Myocyte (in vitro differentiated cells): Measurements from ENCODE around the gene EDRF1. TPM values are rescaled to one million over a fixed set of nuclear protein-coding genes. Genes with fewer than 3 reads are reported as not detected.
"Not testable (repeated sequence)": the region's sequence is repeated elsewhere in the genome, so short reads cannot be mapped to it uniquely, and the experiment has no call there.

ENCODE experiments used
- DNase-seq: peaks from one replicate; pipeline ENCODE4 v3.0.0-alpha.2; 2012; ENCODE audit warnings: low read depth
- polyA plus RNA-seq: library from polyadenylated mRNA; unstranded; fragments of >200 nt; gene quantifications from one replicate; pipeline ENCODE4 v1.2.1, GENCODE V29; 2012; ENCODE audit warnings: missing spikeins
- total RNA-seq: library from RNA; depleted of rRNA; stranded (reverse); fragments of >200 nt; gene quantifications from 2 replicates; pipeline ENCODE4 v1.2.3, GENCODE V29; 2014

EDRF1 gene
- total RNA-seq, result 17.3 and 20.7 TPM in 2 replicates
- 7.4 TPM for polyA plus RNA-seq

- peak; percentile 99 for DNase-seq
These were observed at the start of gene EDRF1 for GRCh38 chr10:125719173-125720001. Gene EDRF1, plus strand, starts transcription at chr10:125719709. Its CDS starts 99 bp downstream, at chr10:125719808.

- no peak for DNase-seq
These were observed 46.6 kb upstream of the EDRF1 start for GRCh38 chr10:125672884-125673283.

GRCh38 chr10:125679436-125679835 lies 40.1 kb upstream of the EDRF1 start:
- DNase-seq, result no peak

- DNase-seq, result no peak
These were observed 36.4 kb upstream of the EDRF1 start, which contains the start of gene TEX36 for GRCh38 chr10:125683063-125683462. Gene TEX36, minus strand, starts transcription at chr10:125683163. Its CDS starts 174 bp downstream, at chr10:125682989.

GRCh38 chr10:125683821-125684220 lies 35.7 kb upstream of the EDRF1 start:
- DNase-seq, result no peak

- peak; percentile 11 for DNase-seq
These were observed 34.9 kb upstream of the EDRF1 start for GRCh38 chr10:125684581-125684980.

- no peak for DNase-seq
These were observed 31.9 kb upstream of the EDRF1 start for GRCh38 chr10:125687507-125688185.

- no peak for DNase-seq
These were observed 29.4 kb upstream of the EDRF1 start for GRCh38 chr10:125689955-125690569.

- no peak for DNase-seq
These were observed 28.1 kb upstream of the EDRF1 start for GRCh38 chr10:125691160-125691981.

GRCh38 chr10:125692196-125692595 lies 27.3 kb upstream of the EDRF1 start:
- DNase-seq, result no peak

- no peak for DNase-seq
These were observed 26.6 kb upstream of the EDRF1 start for GRCh38 chr10:125692601-125693523.

GRCh38 chr10:125693524-125693847 lies 26.0 kb upstream of the EDRF1 start:
- DNase-seq, result no peak

- DNase-seq, result no peak
These were observed 24.6 kb upstream of the EDRF1 start for GRCh38 chr10:125694883-125695282.

GRCh38 chr10:125696884-125697283 lies 22.6 kb upstream of the EDRF1 start:
- not testable (repeated sequence) for DNase-seq

GRCh38 chr10:125698481-125698998 lies 21.0 kb upstream of the EDRF1 start:
- DNase-seq, result no peak

- no peak for DNase-seq
These were observed 19.9 kb upstream of the EDRF1 start for GRCh38 chr10:125699562-125700143.

GRCh38 chr10:125700355-125700911 lies 19.1 kb upstream of the EDRF1 start:
- DNase-seq, result no peak

- DNase-seq, result peak; percentile 17
These were observed 11.7 kb upstream of the EDRF1 start for GRCh38 chr10:125707541-125708468.
